Bronchial epithelial cell (primary cell): ENCODE measurements around the gene RAI14. TPM values are rescaled to one million over a fixed set of nuclear protein-coding genes. Genes with fewer than 3 reads are reported as not detected.

Source experiments
- DNase-seq: peaks from one replicate; pipeline ENCODE4 v3.0.0-alpha.2; 2010; ENCODE audit warnings: low read depth
- FAIRE-seq: peaks from 2 replicates; lab custom pipeline; 2011; peaks lifted over from hg19 to GRCh38; lab: Jason Lieb, UNC
- H3K27me3 ChIP-seq: 2 replicates; pipeline ENCODE4 v1.5.1; 2011; ENCODE audit warnings: low read length; ENCODE audit not compliant: control insufficient read depth, insufficient read depth
- H3K36me3 ChIP-seq: 2 replicates; pipeline ENCODE4 v1.5.1; 2011; ENCODE audit warnings: low read length; ENCODE audit not compliant: control insufficient read depth, insufficient read depth
- H3K4me3 ChIP-seq: 2 replicates; pipeline ENCODE4 v1.5.1; 2011; ENCODE audit warnings: mild to moderate bottlenecking, low read depth, low read length, control low read depth
- CTCF ChIP-seq: IDR thresholded peaks from 2 replicates; pipeline ENCODE4 v1.5.1; 2011; ENCODE audit warnings: mild to moderate bottlenecking, moderate library complexity, low read length, control low read depth, inconsistent platforms; ENCODE audit not compliant: insufficient read depth, severe bottlenecking
- total RNA-seq: library from RNA; depleted of rRNA; stranded (reverse); fragments of >200 nt; gene quantifications from 2 replicates; pipeline ENCODE4 v1.2.1, GENCODE V29; 2014

Gene RAI14
- total RNA-seq, 1 donor from 2014 or later: 60.0 TPM

DNA sequence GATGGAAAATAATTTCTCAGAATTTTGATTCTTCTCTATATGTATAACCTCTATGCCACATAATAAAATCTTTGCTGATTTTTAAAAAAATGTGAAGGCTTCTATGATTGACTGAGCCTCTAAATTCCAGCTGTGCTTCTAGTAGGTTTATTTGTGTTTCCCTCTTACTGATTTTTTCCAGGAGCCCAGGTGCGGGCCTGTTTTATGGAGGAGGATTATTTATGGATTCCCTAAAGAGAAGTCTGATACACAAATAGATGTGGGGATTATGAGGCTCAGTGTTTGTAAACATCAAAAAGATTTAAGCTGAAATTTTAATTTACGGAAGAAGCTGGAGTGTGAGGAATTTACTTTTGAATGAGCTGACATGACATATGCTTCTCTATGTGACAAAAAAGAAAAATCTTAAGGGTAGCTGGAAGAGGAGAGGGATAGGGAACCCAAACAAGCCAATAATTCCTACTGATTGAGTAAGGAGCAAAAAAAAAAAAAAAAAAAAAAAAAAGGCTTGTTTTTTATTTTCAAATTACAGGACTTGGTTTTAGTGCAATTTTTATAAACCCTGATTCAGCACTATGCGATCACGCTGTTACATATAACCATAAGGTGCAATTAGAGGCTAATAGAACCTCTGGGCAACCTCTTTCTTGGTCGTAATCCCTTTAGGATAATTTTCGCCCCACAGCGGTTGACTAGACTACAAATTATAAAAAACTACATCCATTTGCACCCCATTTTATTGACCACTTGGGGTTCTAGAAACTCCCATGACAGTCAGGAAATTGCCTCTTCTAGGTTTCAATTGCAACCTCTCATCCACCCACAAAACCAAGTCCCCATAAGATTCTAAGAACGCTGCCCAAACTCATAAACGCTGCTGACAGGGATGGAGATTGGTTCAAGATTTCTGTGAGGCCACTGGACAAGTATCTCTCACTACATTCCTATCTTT is 44.4 kb upstream of the RAI14 start:
- no peak for TF ChIP-seq CTCF
- FAIRE-seq: no peak
- no peak for DNase-seq
- Histone ChIP-seq H3K4me3 (no peak overlapping the region), H3K27me3 (no peaks in the 10 kb centered on the region), H3K36me3 (no peaks in the 10 kb centered on the region)

GRCh38 chr5:34616651-34617050 is 39.5 kb upstream of the RAI14 start:
- Histone ChIP-seq H3K36me3 (no peaks in the 10 kb centered on the region), H3K27me3 (no peaks in the 10 kb centered on the region), H3K4me3 (no peak overlapping the region)
- DNase-seq (no peak), FAIRE-seq (no peak)
- no peak for TF ChIP-seq CTCF

DNA sequence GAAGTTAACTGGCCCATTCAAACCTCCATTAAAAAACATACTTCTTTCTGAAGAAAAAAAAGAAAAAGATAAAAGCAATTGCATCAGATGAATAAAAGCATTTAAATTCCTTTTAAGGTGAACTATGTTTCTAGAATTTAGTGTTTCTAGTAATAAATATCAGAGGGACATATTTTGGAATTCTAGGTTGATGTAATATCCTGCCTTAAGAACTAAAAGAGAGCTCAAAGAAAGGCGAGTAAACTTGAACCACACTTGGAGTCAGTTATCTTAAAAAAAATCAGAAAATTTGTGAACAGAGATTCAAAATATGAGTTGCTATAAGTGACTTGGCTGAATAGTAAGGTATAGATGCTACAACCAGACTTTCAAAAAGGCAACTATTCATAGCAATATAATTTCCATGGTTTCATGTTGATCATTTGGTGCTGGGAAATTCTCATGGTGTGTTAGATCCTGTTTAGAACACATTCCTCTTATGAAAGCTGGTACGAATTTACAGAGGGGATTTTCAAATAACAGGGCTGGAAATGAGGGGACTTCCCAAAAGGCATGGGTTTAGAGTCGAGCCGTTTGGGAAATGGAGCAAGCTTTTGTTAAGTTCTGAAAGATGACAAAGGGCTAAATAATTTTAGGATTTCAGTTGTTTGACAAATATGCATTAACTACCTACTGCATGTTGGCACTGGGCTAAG is 37.6 kb upstream of the RAI14 start:
- Histone ChIP-seq H3K27me3 (no peaks in the 10 kb centered on the region), H3K4me3 (no peak overlapping the region), H3K36me3 (no peaks in the 10 kb centered on the region)
- FAIRE-seq (no peak), DNase-seq (no peak)
- no peak for TF ChIP-seq CTCF

GRCh38 chr5:34620185-34620584 is 35.9 kb upstream of the RAI14 start:
- no peaks in the 10 kb centered on the region for H3K36me3 ChIP-seq
- FAIRE-seq (no peak), DNase-seq (no peak)
- no peaks in the 10 kb centered on the region for H3K27me3 ChIP-seq
- no peak for TF ChIP-seq CTCF
- no peak overlapping the region for H3K4me3 ChIP-seq

DNA sequence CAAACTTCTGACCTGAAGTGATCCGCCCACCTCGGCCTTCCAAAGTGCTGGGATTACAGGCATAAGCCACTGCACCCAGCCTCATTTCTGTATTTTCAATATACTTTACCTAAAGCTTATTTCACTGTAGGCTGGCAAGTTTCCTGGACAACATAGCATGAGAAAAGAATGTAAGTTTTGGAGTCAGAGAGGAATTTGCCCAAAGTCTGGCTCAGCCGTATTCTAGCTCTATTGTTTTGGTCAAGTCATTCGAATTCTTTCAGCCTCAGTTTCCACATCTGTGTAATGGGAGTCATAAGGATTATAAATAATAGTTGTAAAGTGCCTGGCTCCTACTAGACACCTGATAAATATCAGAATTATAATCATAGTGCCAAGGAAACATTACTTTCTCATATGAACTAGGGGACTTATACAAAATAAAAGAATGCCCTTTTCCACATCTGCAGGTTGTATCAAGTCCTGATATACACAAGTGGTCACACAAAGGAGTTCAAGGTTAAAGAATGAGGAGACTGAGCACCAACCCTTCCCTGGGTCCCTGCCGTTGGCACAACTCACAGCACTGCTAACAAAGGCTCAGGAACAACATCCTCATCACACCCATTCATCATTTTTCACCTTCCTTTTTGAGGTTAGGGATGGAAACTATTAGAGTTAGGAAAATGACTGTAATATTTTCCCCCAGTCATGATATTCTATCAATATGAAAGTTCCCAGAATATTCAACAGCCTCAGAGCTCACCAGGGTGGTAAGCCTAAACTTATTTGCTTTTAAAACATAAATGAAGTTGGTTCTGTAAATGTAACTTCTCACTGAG is 34.6 kb upstream of the RAI14 start:
- Histone ChIP-seq H3K27me3 (no peaks in the 10 kb centered on the region), H3K36me3 (no peaks in the 10 kb centered on the region), H3K4me3 (no peak overlapping the region)
- FAIRE-seq: no peak
- TF ChIP-seq CTCF: no peak
- DNase-seq: no peak
